ENCODE data around the gene ATL2.
"Not testable (repeated sequence)": the region's sequence is repeated elsewhere in the genome, so short reads cannot be mapped to it uniquely, and the experiment has no call there.

DNA sequence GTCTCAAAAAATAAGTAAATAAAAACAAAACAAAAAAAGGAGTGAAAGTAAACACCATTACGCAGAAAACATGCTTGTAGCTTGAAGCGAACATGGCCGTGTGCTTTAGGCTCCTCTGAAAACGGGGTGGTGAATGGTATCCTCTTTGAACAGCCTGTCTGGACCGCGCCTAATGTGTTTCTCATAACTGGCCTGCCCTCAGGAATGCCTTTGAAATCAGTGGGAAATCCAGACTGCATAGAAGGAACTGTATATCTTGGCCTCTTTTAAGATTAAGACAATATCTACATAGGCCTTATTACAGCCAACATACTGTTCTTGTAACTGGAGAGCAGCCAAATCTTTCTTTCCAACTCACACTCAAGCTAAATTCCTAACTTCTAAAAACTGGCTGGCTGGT is 6.7 kb upstream of the ATL2 start:
- not testable (repeated sequence) for TF ChIP-seq POLR2A (IDR thresholded peaks at IDR 0.05; ENCODE audit: low read depth, low read length); POLR2AphosphoS5 (IDR thresholded peaks at IDR 0.05; ENCODE audit: low read depth, low read length); TAF1 (IDR thresholded peaks at IDR 0.05; ENCODE audit: borderline replicate concordance, low read depth, low read length)

All from GM12892 (cell line).